Astrocyte (in vitro differentiated cells and primary cell): ENCODE data around the gene ACAA1.

Experiments used
- EZH2 ChIP-seq: IDR thresholded peaks from 2 replicates; pipeline ENCODE4 v1.6.1; 2012; ENCODE audit warnings: mild to moderate bottlenecking, low read length, inconsistent platforms; ENCODE audit not compliant: insufficient read depth
- TF ChIP-seq, protein P1 (sequence below): IDR thresholded peaks from 2 replicates; pipeline ENCODE4 v1.5.1; 2011; ENCODE audit warnings: low read depth, mild to moderate bottlenecking, inconsistent platforms, low read length, moderate library complexity; ENCODE audit not compliant: insufficient read depth

DNA sequence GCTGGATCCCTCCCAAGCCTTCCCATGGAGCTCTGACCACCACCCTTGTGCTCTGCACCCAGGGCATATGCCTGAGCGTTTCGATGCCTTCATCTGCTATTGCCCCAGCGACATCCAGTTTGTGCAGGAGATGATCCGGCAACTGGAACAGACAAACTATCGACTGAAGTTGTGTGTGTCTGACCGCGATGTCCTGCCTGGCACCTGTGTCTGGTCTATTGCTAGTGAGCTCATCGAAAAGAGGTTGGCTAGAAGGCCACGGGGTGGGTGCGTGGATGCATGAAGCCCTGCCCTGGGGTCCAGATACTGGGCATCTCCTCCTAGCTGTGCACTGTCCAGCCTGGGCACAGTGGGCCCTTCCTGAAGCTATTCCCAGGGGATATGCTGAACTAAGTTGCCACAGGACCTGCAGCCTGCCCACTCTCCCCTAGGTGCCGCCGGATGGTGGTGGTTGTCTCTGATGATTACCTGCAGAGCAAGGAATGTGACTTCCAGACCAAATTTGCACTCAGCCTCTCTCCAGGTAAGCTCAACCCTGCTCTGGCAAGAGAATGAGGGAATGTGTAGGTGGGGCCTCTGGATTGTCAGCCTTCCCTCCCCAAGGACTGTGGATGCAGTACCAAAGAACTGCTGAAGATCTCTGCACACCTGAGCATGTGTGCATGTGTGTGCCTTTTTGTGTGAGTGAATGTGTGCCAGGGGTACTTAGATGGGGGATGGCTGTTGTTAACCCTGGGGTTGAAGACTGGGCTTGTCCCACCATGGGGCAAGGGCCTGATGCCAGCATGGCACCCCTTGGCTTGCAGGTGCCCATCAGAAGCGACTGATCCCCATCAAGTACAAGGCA lies 3.6 kb upstream of the ACAA1 start:
- TF ChIP-seq, protein P1, sequence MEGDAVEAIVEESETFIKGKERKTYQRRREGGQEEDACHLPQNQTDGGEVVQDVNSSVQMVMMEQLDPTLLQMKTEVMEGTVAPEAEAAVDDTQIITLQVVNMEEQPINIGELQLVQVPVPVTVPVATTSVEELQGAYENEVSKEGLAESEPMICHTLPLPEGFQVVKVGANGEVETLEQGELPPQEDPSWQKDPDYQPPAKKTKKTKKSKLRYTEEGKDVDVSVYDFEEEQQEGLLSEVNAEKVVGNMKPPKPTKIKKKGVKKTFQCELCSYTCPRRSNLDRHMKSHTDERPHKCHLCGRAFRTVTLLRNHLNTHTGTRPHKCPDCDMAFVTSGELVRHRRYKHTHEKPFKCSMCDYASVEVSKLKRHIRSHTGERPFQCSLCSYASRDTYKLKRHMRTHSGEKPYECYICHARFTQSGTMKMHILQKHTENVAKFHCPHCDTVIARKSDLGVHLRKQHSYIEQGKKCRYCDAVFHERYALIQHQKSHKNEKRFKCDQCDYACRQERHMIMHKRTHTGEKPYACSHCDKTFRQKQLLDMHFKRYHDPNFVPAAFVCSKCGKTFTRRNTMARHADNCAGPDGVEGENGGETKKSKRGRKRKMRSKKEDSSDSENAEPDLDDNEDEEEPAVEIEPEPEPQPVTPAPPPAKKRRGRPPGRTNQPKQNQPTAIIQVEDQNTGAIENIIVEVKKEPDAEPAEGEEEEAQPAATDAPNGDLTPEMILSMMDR, result no peak
- no peak for TF ChIP-seq EZH2
